ENCODE measurements around the gene PDGFC. TPM values are rescaled to one million over a fixed set of nuclear protein-coding genes. Genes with fewer than 3 reads are reported as not detected.

The PDGFC gene
- total RNA-seq, 1 donor from 2014 or later = 26.8 TPM

- DNase-seq (ENCODE audit: low spot score) = no peak
These were observed 216.6 kb downstream of the PDGFC start for GRCh38 chr4:156754832-156755570.

- DNase-seq (ENCODE audit: low spot score) = no peak
These were observed 220.1 kb downstream of the PDGFC start for GRCh38 chr4:156751486-156751885.

GRCh38 chr4:156749426-156750403 lies 221.9 kb downstream of the PDGFC start:
- no peak for DNase-seq (ENCODE audit: low spot score)

- DNase-seq (ENCODE audit: low spot score) = no peak
These were observed 225.5 kb downstream of the PDGFC start for GRCh38 chr4:156746111-156746510.

- no peak for DNase-seq (ENCODE audit: low spot score)
These were observed 232.8 kb downstream of the PDGFC start for GRCh38 chr4:156738766-156739165.

GRCh38 chr4:156734965-156735895 lies 236.4 kb downstream of the PDGFC start:
- no peak for DNase-seq (ENCODE audit: low spot score)

- DNase-seq (ENCODE audit: low spot score) = no peak
These were observed 238.0 kb downstream of the PDGFC start for GRCh38 chr4:156733582-156733981.

- no peak for DNase-seq (ENCODE audit: low spot score)
These were observed 239.0 kb downstream of the PDGFC start for GRCh38 chr4:156732634-156733033.

GRCh38 chr4:156729416-156729815 lies 242.2 kb downstream of the PDGFC start:
- no peak for DNase-seq (ENCODE audit: low spot score)

- DNase-seq (ENCODE audit: low spot score) = no peak
These were observed 246.3 kb downstream of the PDGFC start for GRCh38 chr4:156725257-156725656.

- no peak for DNase-seq (ENCODE audit: low spot score)
These were observed 247.5 kb downstream of the PDGFC start for GRCh38 chr4:156723951-156724668.

- DNase-seq (ENCODE audit: low spot score) = no peak
These were observed 253.4 kb downstream of the PDGFC start for GRCh38 chr4:156718226-156718625.

- no peak for DNase-seq (ENCODE audit: low spot score)
These were observed 260.4 kb downstream of the PDGFC start for GRCh38 chr4:156711193-156711590.

Other genes with a start within 250 kb of the PDGFC start
- gene GLRB, start 104.4 kb upstream of the PDGFC start, total RNA-seq = 3.3 TPM
- gene GRIA2, start 248.9 kb upstream of the PDGFC start, total RNA-seq = not detected

All from mesenteric fat pad (tissue), 1 donor.